Esophagus (tissue), 2 donors: Measurements from ENCODE around the gene CSF2RB. TPM values are rescaled to one million over a fixed set of nuclear protein-coding genes. Genes with fewer than 3 reads are reported as not detected.

Source experiments
- H3K27ac ChIP-seq, 2 donors: one replicate each; pipeline ENCODE4 v1.5.1; 2013; ENCODE audit warnings: low read depth in 2 of 2, mild to moderate bottlenecking in 2 of 2, inconsistent platforms in 1 of 2, low read length in 1 of 2, moderate library complexity in 1 of 2
- H3K27me3 ChIP-seq, 2 donors: one replicate each; pipeline ENCODE4 v1.6.1; 2013; ENCODE audit warnings: low read length in 2 of 2, control low read depth in 1 of 2, mild to moderate bottlenecking in 1 of 2; ENCODE audit not compliant: insufficient read depth in 2 of 2, control insufficient read depth in 1 of 2
- H3K36me3 ChIP-seq, 2 donors: one replicate each; pipeline ENCODE4 v1.6.1; 2013; ENCODE audit warnings: low read length in 1 of 2; ENCODE audit not compliant: control insufficient read depth in 2 of 2, insufficient read depth in 2 of 2
- H3K4me1 ChIP-seq, 2 donors: one replicate each; pipeline ENCODE4 v1.6.1; 2013; ENCODE audit warnings: low read length in 1 of 2; ENCODE audit not compliant: control insufficient read depth in 2 of 2, insufficient read depth in 2 of 2
- H3K4me3 ChIP-seq, 2 donors: one replicate each; pipeline ENCODE4 v1.5.1; 2013; ENCODE audit warnings: low read length in 2 of 2, mild to moderate bottlenecking in 2 of 2, low read depth in 1 of 2, moderate library complexity in 1 of 2
- H3K9me3 ChIP-seq, 2 donors: one replicate each; pipeline ENCODE4 v1.6.1; 2013; ENCODE audit warnings: mild to moderate bottlenecking in 2 of 2, low read depth in 1 of 2, low read length in 1 of 2, moderate library complexity in 1 of 2; ENCODE audit not compliant: control insufficient read depth in 2 of 2, insufficient read depth in 1 of 2
- WGBS, 2 donors: extraction: QIAGEN DNeasy Blood & Tissue Kit; methylation state at CpG; one replicate each; pipeline ENCODE4 v1.1.7; 2013; 5-methylcytosine and 5-hydroxymethylcytosine counted together
- polyA plus RNA-seq, 2 donors: library from polyadenylated mRNA; stranded (reverse); fragments of 200-250 nt; gene quantifications; one replicate each; pipeline ENCODE4 v1.2.3, GENCODE V29; 2013
- donor health status: healthy with polysubstance abuse.
- donor health status: Bipolar disorder and iron deficiency.

Gene CSF2RB
- polyA plus RNA-seq, 2 donors: 0.75 to 1.5 TPM

DNA sequence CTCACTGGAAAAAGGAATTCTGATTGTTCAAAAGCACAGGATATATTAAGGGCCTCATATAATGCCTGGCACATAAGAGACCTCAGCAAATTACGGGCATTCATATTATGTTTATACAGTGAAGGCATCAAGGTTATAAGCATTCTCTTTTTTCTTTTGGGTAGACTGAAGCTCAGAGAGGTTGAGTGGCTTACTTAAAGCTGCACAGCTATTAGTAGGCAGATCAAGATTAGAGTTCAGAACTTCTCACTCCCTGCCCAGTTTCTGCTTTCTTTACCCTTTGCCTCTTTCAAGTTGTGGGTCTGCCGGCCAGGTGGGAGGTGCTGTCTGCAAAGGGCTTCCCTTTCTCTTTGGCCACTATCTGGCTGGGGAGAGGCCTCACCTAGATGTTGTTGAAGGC is 18.0 kb downstream of the CSF2RB start:
- Histone ChIP-seq H3K4me1 (peaks cover 0 to 4% of the 10 kb centered on the region in 2 donors), H3K9me3 (no peaks in the 10 kb centered on the region), H3K27ac (no peak overlapping the region), H3K4me3 (no peak overlapping the region), H3K27me3 (no peaks in the 10 kb centered on the region), H3K36me3 (peaks cover 0 to 2% of the 10 kb centered on the region in 2 donors)
- 77 to 82% methylated on average over 2 of the region's 2 CpGs for WGBS, 2 donors

DNA sequence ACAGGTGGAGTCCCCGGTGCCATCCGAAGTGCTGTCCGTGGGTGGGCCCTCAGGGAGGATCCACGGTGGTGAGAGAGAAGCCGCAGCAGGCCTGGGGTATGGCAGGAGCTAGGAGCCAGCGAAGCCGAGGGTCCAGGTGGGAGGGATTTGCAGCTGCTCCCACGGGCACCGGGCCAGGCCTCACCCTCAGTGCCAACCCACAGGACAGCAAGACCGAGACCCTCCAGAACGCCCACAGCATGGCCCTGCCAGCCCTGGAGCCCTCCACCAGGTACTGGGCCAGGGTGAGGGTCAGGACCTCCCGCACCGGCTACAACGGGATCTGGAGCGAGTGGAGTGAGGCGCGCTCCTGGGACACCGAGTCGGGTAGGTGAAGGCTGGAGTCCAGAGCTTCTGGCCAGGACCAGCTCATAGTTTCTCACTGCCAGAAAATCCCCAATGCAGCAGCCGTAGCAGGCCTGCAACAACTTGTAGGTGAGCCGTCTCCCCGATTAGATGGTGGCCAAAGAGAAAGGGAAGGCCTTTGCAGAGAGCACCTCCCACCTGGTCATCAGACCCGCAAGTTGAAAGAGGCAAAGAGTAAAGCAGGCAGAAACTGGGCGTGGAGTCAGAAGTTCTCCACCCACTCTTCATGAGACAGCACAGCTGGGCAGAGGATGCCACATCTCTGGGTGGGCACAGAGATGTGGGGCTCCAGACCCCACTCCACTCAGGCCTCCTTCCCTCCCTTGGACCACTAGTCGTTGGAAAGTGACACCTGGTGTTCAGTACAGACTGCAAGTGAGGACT is 20.4 kb downstream of the CSF2RB start:
- no peak overlapping the region for H3K27ac ChIP-seq
- H3K27me3 ChIP-seq: no peaks in the 10 kb centered on the region
- no peak overlapping the region for H3K4me3 ChIP-seq
- WGBS, 2 donors: 67 to 78% methylated on average over 25 of the region's 25 CpGs
- H3K36me3 ChIP-seq: no peaks in the 10 kb centered on the region
- peaks cover 0 to 4% of the 10 kb centered on the region in 2 donors for H3K4me1 ChIP-seq
- H3K9me3 ChIP-seq: no peaks in the 10 kb centered on the region

GRCh38 chr22:36934418-36935312 is 21.2 kb downstream of the CSF2RB start:
- H3K27me3 ChIP-seq: no peaks in the 10 kb centered on the region
- WGBS, 2 donors: 84 to 90% methylated on average over 10 of the region's 10 CpGs
- H3K9me3 ChIP-seq: no peaks in the 10 kb centered on the region
- H3K36me3 ChIP-seq: no peaks in the 10 kb centered on the region
- H3K4me1 ChIP-seq: peaks cover 0 to 4% of the 10 kb centered on the region in 2 donors
- H3K4me3 ChIP-seq: no peak overlapping the region
- no peak overlapping the region for H3K27ac ChIP-seq

DNA sequence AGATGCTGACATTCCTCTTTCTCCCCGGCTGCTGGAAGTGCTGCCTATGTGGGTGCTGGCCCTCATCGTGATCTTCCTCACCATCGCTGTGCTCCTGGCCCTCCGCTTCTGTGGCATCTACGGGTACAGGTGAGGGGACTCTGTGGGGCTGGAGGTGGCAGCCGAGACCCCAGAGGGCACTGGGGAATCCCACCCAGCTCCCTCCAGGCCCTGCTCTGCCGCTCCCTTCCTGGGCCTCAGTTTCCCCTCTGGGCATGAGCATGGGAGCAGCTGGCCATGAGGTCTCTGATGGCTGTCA is 21.8 kb downstream of the CSF2RB start:
- Histone ChIP-seq H3K9me3 (no peaks in the 10 kb centered on the region), H3K4me3 (no peak overlapping the region), H3K27me3 (no peaks in the 10 kb centered on the region), H3K4me1 (peaks cover 0 to 4% of the 10 kb centered on the region in 2 donors), H3K27ac (no peak overlapping the region), H3K36me3 (no peaks in the 10 kb centered on the region)
- WGBS, 2 donors: 85 to 92% methylated on average over 7 of the region's 7 CpGs

GRCh38 chr22:36935694-36936093 is 22.3 kb downstream of the CSF2RB start:
- WGBS, 2 donors: 84% methylated on average over 3 of the region's 3 CpGs

GRCh38 chr22:36936362-36937116 is 23.1 kb downstream of the CSF2RB start:
- no peaks in the 10 kb centered on the region for H3K27me3 ChIP-seq
- 79 to 85% methylated on average over 18 to 20 of the region's 20 CpGs for WGBS, 2 donors
- no peak overlapping the region for H3K27ac ChIP-seq
- no peak overlapping the region for H3K4me3 ChIP-seq
- no peaks in the 10 kb centered on the region for H3K9me3 ChIP-seq
- peaks cover 0 to 4% of the 10 kb centered on the region in 2 donors for H3K4me1 ChIP-seq
- no peaks in the 10 kb centered on the region for H3K36me3 ChIP-seq

More at GRCh38 chr22:36935694-36936093, 22.3 kb downstream of the CSF2RB start:
- H3K4me3 ChIP-seq: no peak overlapping the region
- H3K9me3 ChIP-seq: no peaks in the 10 kb centered on the region
- no peaks in the 10 kb centered on the region for H3K27me3 ChIP-seq
- no peaks in the 10 kb centered on the region for H3K36me3 ChIP-seq
- H3K4me1 ChIP-seq: peaks cover 0 to 4% of the 10 kb centered on the region in 2 donors
- H3K27ac ChIP-seq: no peak overlapping the region

DNA sequence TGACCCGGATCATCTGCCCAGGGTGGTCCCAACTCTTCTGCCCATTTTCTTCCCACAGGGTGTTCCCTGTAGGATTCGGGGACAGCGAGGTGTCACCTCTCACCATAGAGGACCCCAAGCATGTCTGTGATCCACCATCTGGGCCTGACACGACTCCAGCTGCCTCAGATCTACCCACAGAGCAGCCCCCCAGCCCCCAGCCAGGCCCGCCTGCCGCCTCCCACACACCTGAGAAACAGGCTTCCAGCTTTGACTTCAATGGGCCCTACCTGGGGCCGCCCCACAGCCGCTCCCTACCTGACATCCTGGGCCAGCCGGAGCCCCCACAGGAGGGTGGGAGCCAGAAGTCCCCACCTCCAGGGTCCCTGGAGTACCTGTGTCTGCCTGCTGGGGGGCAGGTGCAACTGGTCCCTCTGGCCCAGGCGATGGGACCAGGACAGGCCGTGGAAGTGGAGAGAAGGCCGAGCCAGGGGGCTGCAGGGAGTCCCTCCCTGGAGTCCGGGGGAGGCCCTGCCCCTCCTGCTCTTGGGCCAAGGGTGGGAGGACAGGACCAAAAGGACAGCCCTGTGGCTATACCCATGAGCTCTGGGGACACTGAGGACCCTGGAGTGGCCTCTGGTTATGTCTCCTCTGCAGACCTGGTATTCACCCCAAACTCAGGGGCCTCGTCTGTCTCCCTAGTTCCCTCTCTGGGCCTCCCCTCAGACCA is 24.0 kb downstream of the CSF2RB start:
- Histone ChIP-seq H3K27ac (no peak overlapping the region), H3K9me3 (no peaks in the 10 kb centered on the region), H3K4me1 (peaks cover 0 to 4% of the 10 kb centered on the region in 2 donors), H3K36me3 (no peaks in the 10 kb centered on the region), H3K4me3 (no peak overlapping the region), H3K27me3 (no peaks in the 10 kb centered on the region)
- WGBS, 2 donors: 89 to 90% methylated on average over 14 of the region's 14 CpGs

DNA sequence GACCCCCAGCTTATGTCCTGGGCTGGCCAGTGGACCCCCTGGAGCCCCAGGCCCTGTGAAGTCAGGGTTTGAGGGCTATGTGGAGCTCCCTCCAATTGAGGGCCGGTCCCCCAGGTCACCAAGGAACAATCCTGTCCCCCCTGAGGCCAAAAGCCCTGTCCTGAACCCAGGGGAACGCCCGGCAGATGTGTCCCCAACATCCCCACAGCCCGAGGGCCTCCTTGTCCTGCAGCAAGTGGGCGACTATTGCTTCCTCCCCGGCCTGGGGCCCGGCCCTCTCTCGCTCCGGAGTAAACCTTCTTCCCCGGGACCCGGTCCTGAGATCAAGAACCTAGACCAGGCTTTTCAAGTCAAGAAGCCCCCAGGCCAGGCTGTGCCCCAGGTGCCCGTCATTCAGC is 24.6 kb downstream of the CSF2RB start:
- Histone ChIP-seq H3K27ac (no peak overlapping the region), H3K4me1 (peaks cover 0 to 4% of the 10 kb centered on the region in 2 donors), H3K4me3 (no peak overlapping the region), H3K36me3 (no peaks in the 10 kb centered on the region), H3K9me3 (no peaks in the 10 kb centered on the region), H3K27me3 (no peaks in the 10 kb centered on the region)
- 89 to 90% methylated on average over 12 of the region's 12 CpGs for WGBS, 2 donors

DNA sequence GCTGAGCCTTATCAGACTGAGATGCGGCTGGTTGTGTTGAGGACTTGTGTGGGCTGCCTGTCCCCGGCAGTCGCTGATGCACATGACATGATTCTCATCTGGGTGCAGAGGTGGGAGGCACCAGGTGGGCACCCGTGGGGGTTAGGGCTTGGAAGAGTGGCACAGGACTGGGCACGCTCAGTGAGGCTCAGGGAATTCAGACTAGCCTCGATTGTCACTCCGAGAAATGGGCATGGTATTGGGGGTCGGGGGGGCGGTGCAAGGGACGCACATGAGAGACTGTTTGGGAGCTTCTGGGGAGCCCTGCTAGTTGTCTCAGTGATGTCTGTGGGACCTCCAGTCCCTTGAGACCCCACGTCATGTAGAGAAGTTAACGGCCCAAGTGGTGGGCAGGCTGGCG is 25.5 kb downstream of the CSF2RB start:
- 86 to 92% methylated on average over 13 of the region's 13 CpGs for WGBS, 2 donors
- H3K27ac ChIP-seq: no peak overlapping the region
- no peak overlapping the region for H3K4me3 ChIP-seq
- no peaks in the 10 kb centered on the region for H3K36me3 ChIP-seq
- no peaks in the 10 kb centered on the region for H3K27me3 ChIP-seq
- H3K4me1 ChIP-seq: peaks cover 0 to 1% of the 10 kb centered on the region in 2 donors
- no peaks in the 10 kb centered on the region for H3K9me3 ChIP-seq
